ENCODE data around the gene ALDOC.

GRCh38 chr17:28622186-28622585 is 45.5 kb upstream of the ALDOC start:
- TF ChIP-seq CTCF (IDR thresholded peaks at IDR 0.05; ENCODE audit: low read length) (no peak), EZH2 (optimal IDR thresholded peaks at IDR 0.05; ENCODE audit: low read depth, low read length) (no peak), EZH2phosphoT487 (IDR thresholded peaks at IDR 0.05; ENCODE audit: low read length) (no peak)
